ENCODE data around the gene RPAP2. TPM values are rescaled to one million over a fixed set of nuclear protein-coding genes. Genes with fewer than 3 reads are reported as not detected.

The RPAP2 gene
- total RNA-seq, 4 donors from 2014 or later = 3.8 to 9.2 (median 8.6) TPM

DNA sequence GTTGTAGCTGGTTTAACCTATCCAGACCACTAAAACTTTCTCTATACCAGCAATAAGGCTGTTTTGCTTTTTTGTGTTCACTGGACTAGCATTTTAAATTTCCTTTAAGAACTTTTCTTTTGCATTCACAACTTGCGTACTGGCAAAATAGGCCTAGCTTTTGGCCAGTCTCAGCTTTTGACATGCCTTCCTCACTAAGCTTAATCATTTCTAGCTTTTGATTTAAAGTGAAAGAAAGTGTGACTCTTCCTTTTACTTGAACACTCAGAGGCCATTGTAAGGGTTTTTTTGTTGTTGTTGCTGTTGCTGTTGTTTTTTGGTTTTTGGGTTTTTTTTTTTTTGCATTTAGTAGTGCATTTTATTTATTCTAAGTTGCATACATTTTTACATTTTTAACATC lies 15.2 kb downstream of the RPAP2 start:
- no peak for TF ChIP-seq CTCF (IDR thresholded peaks at IDR 0.05; ENCODE audit: low read depth)

DNA sequence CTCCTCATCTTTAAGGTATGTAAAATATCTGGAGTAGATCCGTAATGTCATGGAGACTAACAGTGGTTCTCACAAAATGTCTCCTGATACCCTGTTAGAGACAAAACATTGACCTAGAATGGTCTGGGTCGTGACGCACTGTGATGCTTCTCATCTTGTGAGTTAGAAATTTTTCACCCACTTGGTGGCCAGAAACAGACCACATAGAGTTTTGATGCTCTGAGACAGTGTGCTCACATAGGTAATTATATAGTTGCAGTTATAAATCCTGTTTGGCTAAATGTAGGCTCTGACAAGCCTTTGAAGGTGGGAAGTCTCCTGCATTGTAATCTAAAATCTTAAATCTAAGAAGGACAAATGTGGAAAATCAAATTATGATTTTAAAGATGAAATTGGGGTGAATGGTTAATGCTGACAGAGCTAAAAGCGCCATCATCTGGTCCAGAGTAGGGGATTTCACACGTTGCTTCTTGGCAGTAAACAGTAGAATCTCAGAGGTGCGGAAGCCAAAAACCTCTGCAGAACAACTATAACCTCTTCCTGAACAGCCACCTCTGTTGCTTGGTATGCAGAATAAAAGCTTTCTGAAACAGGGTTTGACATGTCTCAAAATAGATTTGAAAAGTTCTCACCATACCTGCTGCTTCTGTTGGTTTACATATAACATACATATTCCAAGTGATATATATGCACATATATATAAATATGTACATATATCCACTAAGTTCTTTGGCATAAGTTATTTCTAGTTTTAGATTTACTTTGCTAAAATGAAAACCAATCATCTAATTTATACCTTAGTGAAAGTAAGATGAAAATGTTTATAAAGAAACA lies 17.1 kb downstream of the RPAP2 start:
- no peak for TF ChIP-seq CTCF (IDR thresholded peaks at IDR 0.05; ENCODE audit: low read depth)

DNA sequence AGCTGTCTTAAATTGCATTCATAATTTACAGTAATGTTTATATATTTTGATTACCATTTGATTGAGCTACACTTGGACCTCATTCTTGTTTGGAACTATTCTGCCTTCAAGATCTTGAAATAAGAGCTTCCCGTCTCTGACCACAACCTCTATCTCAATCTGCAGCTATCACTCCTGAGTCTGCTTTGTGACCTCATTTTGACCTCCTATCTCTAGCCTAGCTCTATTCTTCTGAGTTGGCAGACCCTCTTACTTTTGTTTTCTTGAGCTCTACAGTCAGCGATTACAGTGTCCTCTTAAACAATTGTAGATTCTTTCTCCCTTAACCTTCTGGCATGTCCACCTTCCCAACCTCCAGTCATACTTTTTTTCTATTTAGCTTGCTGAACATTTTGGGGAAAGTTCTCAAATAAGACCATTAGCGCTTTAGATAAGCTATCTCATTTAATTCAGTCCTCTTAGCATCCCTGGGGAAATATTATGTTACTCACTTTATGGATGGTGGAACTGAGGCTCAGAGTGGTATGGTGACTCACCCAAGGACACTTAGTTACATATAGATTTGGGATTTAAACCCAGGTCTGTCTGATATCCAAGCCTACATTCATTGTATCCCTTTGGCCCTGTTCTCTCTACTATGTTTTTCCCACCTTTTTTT lies 19.1 kb downstream of the RPAP2 start:
- no peak for TF ChIP-seq CTCF (IDR thresholded peaks at IDR 0.05; ENCODE audit: low read depth)

- no peak for TF ChIP-seq CTCF (IDR thresholded peaks at IDR 0.05; ENCODE audit: low read depth)
Observed at GRCh38 chr1:92323473-92324453, 24.9 kb downstream of the RPAP2 start.

- TF ChIP-seq CTCF (IDR thresholded peaks at IDR 0.05; ENCODE audit: low read depth) = no peak
Observed at GRCh38 chr1:92324784-92325183, 25.9 kb downstream of the RPAP2 start.

DNA sequence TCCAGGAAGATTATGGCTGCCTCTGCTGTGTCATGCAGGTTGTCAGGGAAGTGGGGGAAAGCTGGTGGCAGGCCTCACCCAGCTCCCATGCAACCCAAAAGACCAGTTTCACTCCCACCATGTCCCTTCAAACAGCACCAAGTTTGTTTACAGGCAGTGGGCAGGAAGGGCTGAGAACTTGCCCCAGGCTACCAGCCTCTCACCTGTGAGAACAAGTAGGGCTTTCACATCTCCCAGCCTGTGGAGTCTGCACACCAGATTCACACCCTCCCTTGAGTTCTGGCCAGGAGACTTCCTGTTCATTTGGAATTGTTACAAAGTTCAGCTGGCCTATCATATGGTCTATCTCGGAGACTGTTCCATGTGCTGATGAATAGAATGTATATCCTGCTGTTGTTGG lies 27.8 kb downstream of the RPAP2 start:
- no peak for TF ChIP-seq CTCF (IDR thresholded peaks at IDR 0.05; ENCODE audit: low read depth)
